Heart left ventricle (tissue), 16 donors: ENCODE data around the gene FOXK2. TPM values are rescaled to one million over a fixed set of nuclear protein-coding genes. Genes with fewer than 3 reads are reported as not detected.

Experiments used
- ATAC-seq, 4 donors: fragments of 200-7000 bp; cut with Tn5 transposase; one replicate each; pipeline ENCODE4 v1.9.1; 2020 to 2022; ENCODE audit warnings: moderate library complexity in 4 of 4, mild to moderate bottlenecking in 3 of 4, moderate number of reproducible peaks in 1 of 4
- DNase-seq, 5 donors: peaks; one replicate each; pipeline ENCODE4 v3.0.0-alpha.2; 2020
- H3K27ac ChIP-seq, 12 donors: fragments of 200-600 bp; sonication (generic) in 4 of 12; one replicate each; pipeline versions ENCODE4 v1.5.0 to v1.8.0; 2016 to 2022; ENCODE audit warnings: mild to moderate bottlenecking in 2 of 12
- H3K27me3 ChIP-seq, 9 donors: fragments of 200-600 bp; sonication (generic) in 2 of 9; one replicate each; pipeline versions ENCODE4 v1.5.1 to v1.8.0; 2016 to 2022; ENCODE audit warnings: mild to moderate bottlenecking in 3 of 9
- H3K36me3 ChIP-seq, 9 donors: fragments of 200-600 bp; sonication (generic) in 2 of 9; one replicate each; pipeline versions ENCODE4 v1.5.0 to v1.8.0; 2018 to 2022; ENCODE audit warnings: mild to moderate bottlenecking in 2 of 9
- H3K4me1 ChIP-seq, 12 donors: fragments of 200-600 bp; sonication (generic) in 4 of 12; one replicate each; pipeline versions ENCODE4 v1.5.0 to v1.8.0; 2016 to 2022; ENCODE audit warnings: mild to moderate bottlenecking in 3 of 12
- H3K4me3 ChIP-seq, 12 donors: fragments of 200-600 bp; sonication (generic) in 4 of 12; one replicate each; pipeline versions ENCODE4 v1.5.0 to v1.8.0; 2017 to 2022; ENCODE audit warnings: mild to moderate bottlenecking in 9 of 12, moderate library complexity in 4 of 12
- H3K9me3 ChIP-seq, 12 donors: fragments of 200-600 bp; sonication (generic) in 4 of 12; one replicate each; pipeline versions ENCODE4 v1.5.0 to v1.8.0; 2016 to 2022; ENCODE audit warnings: mild to moderate bottlenecking in 1 of 12
- POLR2A ChIP-seq, 2 donors: fragments of 450-650 bp; IDR thresholded peaks; one replicate each; pipeline ENCODE4 v1.6.1; 2017; ENCODE audit warnings: antibody characterized with exemption in 2 of 2, mild to moderate bottlenecking in 2 of 2, moderate library complexity in 2 of 2
- WGBS, 4 donors: extraction: QIAGEN DNeasy Blood & Tissue Kit in 2 of 4; methylation state at CpG; one replicate each; pipeline versions ENCODE4 v1.1.5 to v1.1.7; 2013 to 2018; 5-methylcytosine and 5-hydroxymethylcytosine counted together
- intact Hi-C, 10 donors: fragments of 100-400 bp; cut with DNase I; formaldehyde crosslinking; loops; one replicate each; pipeline versions ENCODE4 v1.11.1 to v1.14.2; 2022
- polyA plus RNA-seq, 2 donors: library from polyadenylated mRNA; stranded (reverse); fragments of 200-250 nt; gene quantifications; one replicate each; pipeline ENCODE4 v1.2.3, GENCODE V29; 2013
- total RNA-seq, 9 donors: library from RNA; depleted of rRNA in 2 of 9; stranded (reverse); fragments of >200 nt in 2 of 9; fragmentation: NEBNext Ultra II Directional in 3 of 9; extraction: Animal tissue kit (Norgen Biotek cat#: 25700) in 3 of 9; gene quantifications; one replicate each; pipeline versions ENCODE4 v1.1.0 to v1.2.4, GENCODE V29; 2016 to 2023
- TF ChIP-seq, protein P1 (sequence below), 12 donors: fragments of 200-600 bp; sonication (generic) in 4 of 12; IDR thresholded peaks; one replicate each; pipeline versions ENCODE4 v1.5.0 to v1.8.0; 2018 to 2022; ENCODE audit warnings: antibody characterized with exemption in 12 of 12, mild to moderate bottlenecking in 5 of 12
- donor health status: ischemic (EF 13 %, LVEDD 7.1; RV severe dilation, severe dysfunction).
- donor health status: healthy with polysubstance abuse.
- donor health status: DM: no; HTN: yes; CAD: no.
- donor health status: DM: no; HTN: no; CAD: no.
- donor health status: ischemic (EF 25% LVEDD 6.9; RV normal size, moderate dysfunction).
- donor health status: ischemic (EF 25% LVEDD 5.7; RV mildly dilated, moderate dysfunction).
- donor health status: healthy.
- donor health status: DM: yes; HTN: yes; CAD: no.
- donor health status: ischemic (EF 35%, LVEDD 5.7; RV mildly dilated, moderate dysfunction).
- donor health status: nonischemic (EF 11% LVEDD 7.7; RV severe dilation, severe dysfunction).
- donor health status: DM: yes; HTN: yes; CAD: no.
- donor health status: PGD.
- donor health status: ischemic (EF 29% LVEDD 5.4; RV normal size, mild dysfunction).
- donor health status: nonischemic (EF 23%, LVEDD 6.1; RV moderate dilation, normal function).

Gene FOXK2
- total and polyA plus RNA-seq, 11 donors = 15.6 to 77.0 (median 33.9) TPM

DNA sequence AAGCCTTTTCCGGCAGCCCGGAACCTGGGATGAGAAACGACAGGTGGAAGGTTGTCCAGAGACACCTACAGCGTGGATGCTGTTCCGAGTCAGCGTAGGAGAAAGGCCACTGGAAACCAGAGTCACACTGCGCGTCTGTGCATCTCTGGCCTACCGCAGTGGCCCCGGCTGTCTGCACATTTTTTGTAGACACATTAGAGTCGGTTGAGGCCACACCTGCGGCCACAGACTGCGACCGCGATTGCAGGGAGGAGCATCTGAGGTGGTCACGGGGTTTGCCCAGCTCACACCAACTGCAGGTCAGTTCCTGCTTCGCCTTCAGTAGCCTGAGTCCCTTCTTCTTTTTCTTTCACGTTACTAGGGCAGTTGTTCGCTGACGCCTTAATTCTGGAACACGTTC lies 76.4 kb downstream of the FOXK2 start:
- no peak for DNase-seq
- Histone ChIP-seq H3K36me3 (peaks cover 0 to 47% (median 24%) of the 10 kb centered on the region in 9 donors), H3K4me1 (peaks cover 5 to 60% (median 34%) of the 10 kb centered on the region in 12 donors), H3K27ac (no peak overlapping the region), H3K27me3 (no peaks in the 10 kb centered on the region), H3K9me3 (no peaks in the 10 kb centered on the region), H3K4me3 (no peak overlapping the region)
- 94 to 96% (median 95%) methylated on average over 20 to 21 of the region's 21 CpGs for WGBS, 4 donors
- TF ChIP-seq, protein P1, sequence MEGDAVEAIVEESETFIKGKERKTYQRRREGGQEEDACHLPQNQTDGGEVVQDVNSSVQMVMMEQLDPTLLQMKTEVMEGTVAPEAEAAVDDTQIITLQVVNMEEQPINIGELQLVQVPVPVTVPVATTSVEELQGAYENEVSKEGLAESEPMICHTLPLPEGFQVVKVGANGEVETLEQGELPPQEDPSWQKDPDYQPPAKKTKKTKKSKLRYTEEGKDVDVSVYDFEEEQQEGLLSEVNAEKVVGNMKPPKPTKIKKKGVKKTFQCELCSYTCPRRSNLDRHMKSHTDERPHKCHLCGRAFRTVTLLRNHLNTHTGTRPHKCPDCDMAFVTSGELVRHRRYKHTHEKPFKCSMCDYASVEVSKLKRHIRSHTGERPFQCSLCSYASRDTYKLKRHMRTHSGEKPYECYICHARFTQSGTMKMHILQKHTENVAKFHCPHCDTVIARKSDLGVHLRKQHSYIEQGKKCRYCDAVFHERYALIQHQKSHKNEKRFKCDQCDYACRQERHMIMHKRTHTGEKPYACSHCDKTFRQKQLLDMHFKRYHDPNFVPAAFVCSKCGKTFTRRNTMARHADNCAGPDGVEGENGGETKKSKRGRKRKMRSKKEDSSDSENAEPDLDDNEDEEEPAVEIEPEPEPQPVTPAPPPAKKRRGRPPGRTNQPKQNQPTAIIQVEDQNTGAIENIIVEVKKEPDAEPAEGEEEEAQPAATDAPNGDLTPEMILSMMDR (IDR thresholded peaks at IDR 0.05) = no peak
- TF ChIP-seq POLR2A (IDR thresholded peaks at IDR 0.05) = no peak
- intact Hi-C loops = no loop called here
- ATAC-seq = no peak

DNA sequence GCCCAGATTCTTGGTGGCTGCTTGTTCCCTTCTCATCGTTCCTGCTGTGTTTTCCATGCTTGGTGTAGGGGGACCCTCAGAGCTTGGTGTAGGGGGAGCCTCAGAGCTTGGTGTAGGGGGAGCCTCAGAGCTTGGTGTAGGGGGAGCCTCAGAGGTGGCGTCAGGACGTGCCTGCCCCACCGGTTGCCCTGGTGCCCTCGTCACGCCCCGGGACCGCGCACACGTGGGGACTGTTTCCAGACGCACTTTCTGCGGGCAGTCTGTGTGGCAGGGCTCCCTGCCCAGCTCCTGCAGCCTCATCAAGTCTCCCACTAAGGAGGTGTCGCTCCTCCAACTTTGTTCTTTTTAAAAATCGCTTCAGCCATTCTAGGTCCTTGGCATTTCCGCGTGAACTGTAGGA lies 76.8 kb downstream of the FOXK2 start:
- peaks cover 5 to 56% (median 31%) of the 10 kb centered on the region in 12 donors for H3K4me1 ChIP-seq
- WGBS, 4 donors = 88 to 93% (median 88%) methylated on average over 14 to 16 of the region's 16 CpGs
- DNase-seq = no peak
- H3K4me3 ChIP-seq = no peak overlapping the region
- no peaks in the 10 kb centered on the region for H3K9me3 ChIP-seq
- intact Hi-C loops = no loop called here
- peaks cover 0 to 52% (median 26%) of the 10 kb centered on the region in 9 donors for H3K36me3 ChIP-seq
- H3K27me3 ChIP-seq = no peaks in the 10 kb centered on the region
- TF ChIP-seq, protein P1 (IDR thresholded peaks at IDR 0.05) = no peak
- no peak for TF ChIP-seq POLR2A (IDR thresholded peaks at IDR 0.05)
- H3K27ac ChIP-seq = no peak overlapping the region
- no peak for ATAC-seq

DNA sequence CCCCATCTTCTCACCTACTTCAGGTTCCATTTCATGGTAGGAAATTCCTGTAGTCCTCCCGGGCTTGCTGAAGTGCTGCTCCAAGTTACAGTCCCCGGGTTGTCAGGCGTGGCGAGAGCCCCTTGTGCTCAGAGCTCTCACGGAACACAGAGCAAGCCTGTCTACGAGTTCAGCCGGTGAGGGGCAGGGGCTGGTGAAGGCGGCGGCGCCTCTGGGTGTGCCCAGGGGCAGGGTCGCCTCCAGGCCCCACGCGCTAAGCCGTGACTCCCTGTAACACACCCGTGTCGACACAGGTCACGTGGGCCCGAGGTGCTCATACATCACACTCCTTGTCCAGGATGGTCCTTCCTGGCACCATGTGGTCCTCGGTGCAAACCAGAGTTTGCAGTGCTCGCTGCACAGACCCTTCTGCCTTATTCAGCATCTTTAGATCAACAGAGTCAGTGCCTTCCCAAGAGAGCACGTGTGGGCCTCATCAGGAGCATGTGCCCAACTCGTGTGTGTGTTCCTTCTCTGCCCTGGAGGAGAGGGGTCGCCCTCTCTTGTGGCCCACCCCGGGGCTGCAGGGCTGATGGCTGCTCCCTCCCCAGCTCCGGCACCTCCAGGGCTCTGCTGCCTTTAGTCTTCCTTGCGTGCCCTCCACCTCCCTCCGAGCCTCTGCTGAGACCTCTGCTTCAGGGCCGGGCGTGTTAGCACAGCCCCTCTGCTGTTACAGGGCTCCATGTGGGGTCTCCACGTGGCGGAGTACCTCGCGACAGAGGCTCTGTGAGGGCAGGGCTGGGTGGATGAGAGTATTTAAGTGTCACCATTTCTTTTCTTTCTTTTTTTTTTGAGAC lies 77.5 kb downstream of the FOXK2 start:
- Histone ChIP-seq H3K4me1 (peaks cover 5 to 49% (median 28%) of the 10 kb centered on the region in 12 donors), H3K36me3 (peaks cover 0 to 59% (median 34%) of the 10 kb centered on the region in 9 donors), H3K27me3 (no peaks in the 10 kb centered on the region), H3K9me3 (no peaks in the 10 kb centered on the region), H3K27ac (no peak overlapping the region), H3K4me3 (no peak overlapping the region)
- peak in 1 of 5 donors; percentile 3 for DNase-seq
- no peak for ATAC-seq
- 90 to 93% (median 91%) methylated on average over 20 to 33 of the region's 33 CpGs for WGBS, 4 donors
- TF ChIP-seq, protein P1 (IDR thresholded peaks at IDR 0.05) = no peak
- no peak for TF ChIP-seq POLR2A (IDR thresholded peaks at IDR 0.05)
- intact Hi-C loops = no loop called here

DNA sequence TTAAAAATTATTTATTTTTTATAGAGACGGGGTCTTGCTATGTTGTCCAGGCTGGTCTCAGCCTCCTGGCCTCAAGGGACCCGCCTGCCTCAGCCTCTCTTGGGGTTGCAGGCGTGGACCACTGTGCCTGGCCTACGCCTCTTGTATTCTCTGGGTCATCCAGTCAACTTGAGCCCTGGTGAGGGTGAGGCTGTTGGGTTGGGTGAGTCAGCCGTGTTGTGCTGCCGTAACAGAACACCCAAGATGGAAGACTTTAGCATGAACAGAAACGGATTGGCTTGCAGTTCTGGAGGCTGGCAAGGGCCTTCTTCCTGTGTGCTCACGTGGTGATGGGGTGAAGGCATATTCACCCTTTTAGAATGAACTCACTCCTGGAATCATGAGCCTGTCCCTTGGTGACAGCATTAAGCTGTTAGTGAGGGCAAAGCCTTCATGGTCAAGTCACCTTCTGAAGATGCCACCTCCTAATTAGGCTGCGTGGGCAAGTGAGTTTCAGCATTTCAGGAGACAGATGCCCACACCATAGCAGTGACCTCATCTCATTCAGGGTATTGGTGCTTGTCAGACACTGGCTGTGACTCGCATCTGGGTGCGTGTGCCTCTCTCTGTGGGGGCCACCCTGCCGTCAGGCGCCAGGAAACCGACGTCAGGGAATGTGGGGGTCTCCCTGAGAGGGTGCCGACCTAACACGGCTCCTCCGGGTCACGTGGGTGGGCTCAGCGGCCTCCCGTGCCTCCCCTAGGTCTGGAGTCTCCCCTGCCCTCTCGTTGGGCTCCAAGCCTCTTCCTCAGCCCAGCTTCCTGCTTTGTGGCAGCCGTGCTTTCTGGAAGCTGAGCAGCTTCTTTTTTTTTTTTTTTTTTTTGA lies 79.0 kb downstream of the FOXK2 start:
- H3K4me3 ChIP-seq = no peak overlapping the region
- no peaks in the 10 kb centered on the region for H3K27me3 ChIP-seq
- WGBS, 4 donors = 78 to 80% (median 80%) methylated on average over 23 of the region's 23 CpGs
- ATAC-seq (no peak), DNase-seq (peak in 1 of 5 donors; percentile 23)
- intact Hi-C loops = loop anchor here in 1 of 10 donors (2.0 kb wide), 1 partner anchor 60 kb away; no protein-coding TSS in a partner anchor
- TF ChIP-seq, protein P1 (IDR thresholded peaks at IDR 0.05) = no peak
- TF ChIP-seq POLR2A (IDR thresholded peaks at IDR 0.05) = no peak
- peak overlapping the region in 1 of 12 donors; percentile 54 for H3K27ac ChIP-seq
- no peaks in the 10 kb centered on the region for H3K9me3 ChIP-seq
- peaks cover 0 to 73% (median 46%) of the 10 kb centered on the region in 9 donors for H3K36me3 ChIP-seq
- H3K4me1 ChIP-seq = peaks cover 3 to 49% (median 25%) of the 10 kb centered on the region in 12 donors
